ENCODE results near the gene RASSF8.

DNA sequence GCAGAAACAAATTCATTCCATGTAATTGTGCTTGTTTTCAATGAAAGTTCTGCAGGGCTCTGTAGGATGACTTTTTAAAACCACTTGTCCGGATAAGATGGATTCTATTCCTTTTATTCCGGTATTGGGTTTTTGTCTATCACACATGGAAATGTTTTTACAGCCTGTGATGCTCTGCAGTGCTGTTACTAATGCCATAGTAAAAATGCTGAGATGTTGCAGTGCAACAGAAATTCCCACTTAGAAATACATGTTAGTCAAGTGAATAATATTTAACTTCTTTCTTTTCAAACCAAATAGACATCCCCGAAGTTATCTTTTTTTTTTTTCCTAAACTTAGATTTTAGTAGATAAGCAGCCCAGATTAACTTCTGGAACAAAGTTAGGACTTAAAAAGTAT is 71.9 kb downstream of the RASSF8 start:
- TF ChIP-seq, protein P1, sequence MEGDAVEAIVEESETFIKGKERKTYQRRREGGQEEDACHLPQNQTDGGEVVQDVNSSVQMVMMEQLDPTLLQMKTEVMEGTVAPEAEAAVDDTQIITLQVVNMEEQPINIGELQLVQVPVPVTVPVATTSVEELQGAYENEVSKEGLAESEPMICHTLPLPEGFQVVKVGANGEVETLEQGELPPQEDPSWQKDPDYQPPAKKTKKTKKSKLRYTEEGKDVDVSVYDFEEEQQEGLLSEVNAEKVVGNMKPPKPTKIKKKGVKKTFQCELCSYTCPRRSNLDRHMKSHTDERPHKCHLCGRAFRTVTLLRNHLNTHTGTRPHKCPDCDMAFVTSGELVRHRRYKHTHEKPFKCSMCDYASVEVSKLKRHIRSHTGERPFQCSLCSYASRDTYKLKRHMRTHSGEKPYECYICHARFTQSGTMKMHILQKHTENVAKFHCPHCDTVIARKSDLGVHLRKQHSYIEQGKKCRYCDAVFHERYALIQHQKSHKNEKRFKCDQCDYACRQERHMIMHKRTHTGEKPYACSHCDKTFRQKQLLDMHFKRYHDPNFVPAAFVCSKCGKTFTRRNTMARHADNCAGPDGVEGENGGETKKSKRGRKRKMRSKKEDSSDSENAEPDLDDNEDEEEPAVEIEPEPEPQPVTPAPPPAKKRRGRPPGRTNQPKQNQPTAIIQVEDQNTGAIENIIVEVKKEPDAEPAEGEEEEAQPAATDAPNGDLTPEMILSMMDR (IDR thresholded peaks at IDR 0.05; ENCODE audit: low read depth, low read length): no peak
- TF ChIP-seq EZH2phosphoT487 (IDR thresholded peaks at IDR 0.05; ENCODE audit: low read depth): no peak
